Large intestine (tissue), 3 donors: ENCODE results near the gene MAVS. TPM values are rescaled to one million over a fixed set of nuclear protein-coding genes. Genes with fewer than 3 reads are reported as not detected.
"Not testable (repeated sequence)": the region's sequence is repeated elsewhere in the genome, so short reads cannot be mapped to it uniquely, and the experiment has no call there.

Source experiments
- DNase-seq, 2 donors: peaks; one replicate each; pipeline versions ENCODE4 v3.0.0 to v3.0.0-alpha.2; 2013
- H3K27ac ChIP-seq: one replicate; pipeline ENCODE4 v1.5.1; 2013; ENCODE audit warnings: low read length
- H3K27me3 ChIP-seq: 2 replicates; pipeline ENCODE4 v1.6.1; 2013; ENCODE audit warnings: low read length; ENCODE audit not compliant: control insufficient read depth, insufficient read depth
- H3K36me3 ChIP-seq: 2 replicates; pipeline ENCODE4 v1.6.1; 2013; ENCODE audit warnings: low read length; ENCODE audit not compliant: control insufficient read depth, insufficient read depth
- H3K4me1 ChIP-seq: one replicate; pipeline ENCODE4 v1.6.1; 2013; ENCODE audit warnings: low read length; ENCODE audit not compliant: control insufficient read depth, insufficient read depth
- H3K4me3 ChIP-seq: one replicate; pipeline ENCODE4 v1.5.1; 2013; ENCODE audit warnings: low read length
- H3K9me3 ChIP-seq: one replicate; pipeline ENCODE4 v1.6.1; 2013; ENCODE audit warnings: mild to moderate bottlenecking, low read depth, low read length, moderate library complexity; ENCODE audit not compliant: control insufficient read depth
- WGBS: methylation state at CpG from one replicate; pipeline ENCODE4 v1.1.5; 2013; ENCODE audit warnings: low lambda C conversion rate; ENCODE audit not compliant: insufficient coverage; 5-methylcytosine and 5-hydroxymethylcytosine counted together
- polyA plus RNA-seq: library from polyadenylated mRNA; unstranded; fragments of 120-200 nt; gene quantifications from one replicate; pipeline ENCODE4 v1.2.1, GENCODE V29; 2013

The MAVS gene
- polyA plus RNA-seq, 1 donor: 28.4 TPM

- peaks cover 42% of the 10 kb centered on the region for H3K36me3 ChIP-seq
Observed at GRCh38 chr20:3823881-3824280, 22.8 kb upstream of the MAVS start.

DNA sequence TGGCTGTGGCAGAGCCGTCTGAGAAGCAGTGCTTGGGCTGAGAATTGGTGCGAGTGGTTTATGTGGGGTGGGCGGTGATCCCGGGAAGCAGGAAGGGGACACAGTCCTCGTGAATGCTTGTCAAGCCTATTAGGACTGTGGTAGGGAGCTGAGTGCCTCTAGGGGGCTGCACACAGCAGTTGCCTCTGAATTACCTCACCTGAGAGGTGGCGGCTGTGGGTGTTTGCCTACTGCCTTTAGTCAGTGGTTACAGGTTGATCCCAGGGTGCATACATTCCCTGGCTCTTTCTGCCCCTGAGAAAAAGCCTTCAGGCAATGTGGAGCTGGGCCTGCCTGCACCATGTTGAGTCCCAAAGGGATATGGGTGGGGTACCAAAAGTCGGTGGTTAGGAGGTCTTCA is 21.1 kb upstream of the MAVS start:
- no peak for DNase-seq
- no peak overlapping the region for H3K4me3 ChIP-seq

More at GRCh38 chr20:3823881-3824280, 22.8 kb upstream of the MAVS start:
- no peak for DNase-seq
- no CpG with 5 or more reads among the region's 20 CpGs for WGBS
- Histone ChIP-seq H3K27ac (no peak overlapping the region), H3K4me1 (peaks cover 13% of the 10 kb centered on the region), H3K27me3 (no peaks in the 10 kb centered on the region), H3K4me3 (no peak overlapping the region), H3K9me3 (no peaks in the 10 kb centered on the region)

GRCh38 chr20:3826420-3826819 is 20.2 kb upstream of the MAVS start:
- Histone ChIP-seq H3K27ac (no peak overlapping the region), H3K27me3 (no peaks in the 10 kb centered on the region), H3K9me3 (no peaks in the 10 kb centered on the region), H3K36me3 (peaks cover 42% of the 10 kb centered on the region), H3K4me1 (peaks cover 2% of the 10 kb centered on the region), H3K4me3 (no peak overlapping the region)
- no peak for DNase-seq
- WGBS: no CpG with 5 or more reads among the region's 4 CpGs

More for the DNA sequence above, 21.1 kb upstream of the MAVS start:
- no CpG with 5 or more reads among the region's 7 CpGs for WGBS
- Histone ChIP-seq H3K27me3 (no peaks in the 10 kb centered on the region), H3K36me3 (peaks cover 42% of the 10 kb centered on the region), H3K9me3 (no peaks in the 10 kb centered on the region), H3K27ac (no peak overlapping the region), H3K4me1 (peaks cover 4% of the 10 kb centered on the region)

DNA sequence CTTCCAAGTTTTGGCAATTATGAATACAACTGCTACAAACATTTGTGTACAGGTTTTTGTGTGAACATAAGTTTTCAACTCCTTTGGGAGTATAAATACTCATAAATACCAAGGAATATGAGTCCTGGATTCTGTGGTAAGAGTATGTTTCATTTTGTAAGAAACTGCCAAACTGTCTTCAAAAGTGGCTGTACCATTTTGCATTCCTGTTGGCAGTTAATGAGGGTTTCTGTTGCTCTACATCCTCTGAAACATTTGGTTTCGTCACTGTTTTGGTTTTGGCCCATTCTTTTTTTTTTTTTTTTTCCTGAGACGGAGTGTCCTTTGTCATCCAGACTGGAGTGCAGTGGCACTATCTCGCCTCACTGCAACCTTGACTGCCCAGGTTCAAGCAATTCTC is 17.8 kb upstream of the MAVS start:
- Histone ChIP-seq H3K36me3 (peaks cover 27% of the 10 kb centered on the region), H3K4me3 (no peak overlapping the region), H3K27ac (no peak overlapping the region), H3K4me1 (no peaks in the 10 kb centered on the region), H3K9me3 (no peaks in the 10 kb centered on the region), H3K27me3 (no peaks in the 10 kb centered on the region)
- 100% methylated on average over 2 of the region's 3 CpGs for WGBS
- DNase-seq: no peak

GRCh38 chr20:3829891-3830290 is 16.7 kb upstream of the MAVS start:
- not testable (repeated sequence) for H3K27ac ChIP-seq, H3K9me3 ChIP-seq, H3K4me1 ChIP-seq, H3K4me3 ChIP-seq, H3K27me3 ChIP-seq, DNase-seq
- peaks cover 20% of the 10 kb centered on the region for H3K36me3 ChIP-seq
- no CpG with 5 or more reads among the region's 5 CpGs for WGBS

DNA sequence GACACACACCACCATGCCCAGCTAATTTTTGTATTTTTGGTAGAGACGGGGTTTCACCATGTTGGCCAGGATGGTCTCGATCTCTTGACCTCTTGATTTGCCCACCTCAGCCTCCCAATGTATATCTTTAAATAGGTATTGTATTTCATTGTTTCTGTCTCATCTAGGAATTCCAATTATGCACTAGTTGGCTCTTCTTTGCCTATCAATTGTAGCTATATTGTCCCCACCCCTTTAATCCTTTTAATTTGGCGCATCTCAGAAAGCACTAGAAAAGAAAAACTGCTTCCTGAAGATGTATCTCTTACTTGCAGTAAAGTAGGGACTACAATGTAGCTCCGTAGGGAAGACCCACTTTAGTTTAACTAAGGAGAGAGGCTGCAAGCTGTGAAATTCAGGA is 10.5 kb upstream of the MAVS start:
- no peak overlapping the region for H3K27ac ChIP-seq
- no peaks in the 10 kb centered on the region for H3K9me3 ChIP-seq
- DNase-seq: no peak
- H3K4me3 ChIP-seq: no peak overlapping the region
- no peaks in the 10 kb centered on the region for H3K4me1 ChIP-seq
- peaks cover 3% of the 10 kb centered on the region for H3K36me3 ChIP-seq
- H3K27me3 ChIP-seq: no peaks in the 10 kb centered on the region
- 100% methylated on average over 2 of the region's 4 CpGs for whole genome bisulfite sequencing

GRCh38 chr20:3839328-3839727 is 7.3 kb upstream of the MAVS start:
- H3K27ac ChIP-seq: no peak overlapping the region
- H3K36me3 ChIP-seq: peaks cover 3% of the 10 kb centered on the region
- no peak for DNase-seq
- no peaks in the 10 kb centered on the region for H3K27me3 ChIP-seq
- 100% methylated on average over 1 of the region's 3 CpGs for WGBS
- peaks cover 3% of the 10 kb centered on the region for H3K4me1 ChIP-seq
- no peaks in the 10 kb centered on the region for H3K9me3 ChIP-seq
- H3K4me3 ChIP-seq: no peak overlapping the region

DNA sequence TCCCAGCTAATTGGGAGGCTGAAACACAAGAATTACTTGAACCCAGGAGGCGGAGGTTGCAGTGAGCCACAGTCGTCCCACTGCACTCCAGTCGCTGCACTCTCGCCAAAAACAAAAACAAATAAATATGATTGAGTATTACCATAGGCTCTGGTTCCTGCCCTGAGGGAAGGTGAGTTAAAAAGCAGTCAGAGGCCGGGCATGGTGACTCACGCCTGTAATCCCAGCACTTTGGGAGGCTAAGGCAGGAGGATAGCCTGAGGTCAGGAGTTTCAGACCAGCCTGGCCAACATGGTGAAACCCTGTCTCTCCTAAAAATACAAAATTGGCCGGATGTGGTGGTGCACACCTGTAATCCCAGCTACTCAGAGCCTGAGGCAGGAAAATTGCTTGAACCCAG is 6.4 kb upstream of the MAVS start:
- H3K4me1 ChIP-seq, H3K9me3 ChIP-seq, DNase-seq, H3K27me3 ChIP-seq, H3K27ac ChIP-seq, H3K4me3 ChIP-seq, H3K36me3 ChIP-seq: not testable (repeated sequence)
- WGBS: no CpG with 5 or more reads among the region's 7 CpGs

DNA sequence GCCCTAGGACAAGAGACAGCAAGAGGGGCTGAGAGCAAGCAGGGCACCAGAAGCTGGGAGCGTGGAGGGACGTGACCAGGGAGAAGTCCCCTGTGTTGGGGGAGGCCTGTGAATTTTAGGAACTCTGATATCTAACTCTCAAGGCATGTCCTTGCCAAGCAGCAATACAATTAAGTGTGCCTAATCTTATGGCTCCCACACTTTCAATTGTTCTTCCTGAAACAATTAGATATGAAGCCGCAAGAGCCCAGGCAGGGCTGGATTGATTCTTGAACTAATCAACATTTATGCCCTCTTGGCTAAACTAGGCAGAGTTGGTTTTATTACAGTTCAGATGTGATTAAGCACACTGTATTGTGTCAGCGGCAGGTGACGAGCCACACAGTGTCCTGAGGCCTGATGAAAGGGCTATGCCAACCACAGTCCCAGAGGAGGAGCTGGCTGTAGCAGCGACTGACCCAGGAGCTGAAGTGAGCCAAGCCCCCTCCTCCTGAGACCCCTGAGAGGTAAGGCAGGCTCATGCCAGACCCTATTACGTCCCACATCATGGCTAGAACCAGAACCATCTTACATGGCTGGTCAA is 4.2 kb upstream of the MAVS start:
- DNase-seq: peak in 1 of 2 donors; percentile 66
- no peak overlapping the region for H3K27ac ChIP-seq
- WGBS: no CpG with 5 or more reads among the region's 7 CpGs
- H3K27me3 ChIP-seq: no peaks in the 10 kb centered on the region
- H3K4me1 ChIP-seq: peaks cover 15% of the 10 kb centered on the region
- H3K36me3 ChIP-seq: no peaks in the 10 kb centered on the region
- H3K9me3 ChIP-seq: no peaks in the 10 kb centered on the region
- no peak overlapping the region for H3K4me3 ChIP-seq

- Histone ChIP-seq H3K27me3 (no peaks in the 10 kb centered on the region), H3K4me3 (no peak overlapping the region), H3K9me3 (no peaks in the 10 kb centered on the region), H3K4me1 (peaks cover 15% of the 10 kb centered on the region), H3K36me3 (no peaks in the 10 kb centered on the region), H3K27ac (no peak overlapping the region)
- WGBS: no CpG with 5 or more reads among the region's 5 CpGs
- no peak for DNase-seq
Observed at GRCh38 chr20:3843490-3843889, 3.1 kb upstream of the MAVS start.

- H3K36me3 ChIP-seq, H3K4me3 ChIP-seq, DNase-seq, H3K27ac ChIP-seq, H3K9me3 ChIP-seq, H3K27me3 ChIP-seq: not testable (repeated sequence)
- no CpG with 5 or more reads among the region's 9 CpGs for WGBS
- peaks cover 15% of the 10 kb centered on the region for H3K4me1 ChIP-seq
Observed at GRCh38 chr20:3843990-3844619, 2.5 kb upstream of the MAVS start.
